Rectal smooth muscle tissue (tissue), 1 donor: ENCODE data around the gene PPP1R9A.

ENCODE experiments used
- H3K27ac ChIP-seq: one replicate; pipeline ENCODE4 v1.7.0; 2013; ENCODE audit warnings: low read depth, low read length, inconsistent platforms
- H3K27me3 ChIP-seq: one replicate; pipeline ENCODE4 v1.7.0; 2013; ENCODE audit warnings: low read length; ENCODE audit not compliant: control insufficient read depth, insufficient read depth
- H3K36me3 ChIP-seq: one replicate; pipeline ENCODE4 v1.7.0; 2013; ENCODE audit warnings: low read length; ENCODE audit not compliant: control insufficient read depth, insufficient read depth
- H3K4me1 ChIP-seq: one replicate; pipeline ENCODE4 v1.7.0; 2013; ENCODE audit warnings: low read length; ENCODE audit not compliant: control insufficient read depth, insufficient read depth
- H3K4me3 ChIP-seq: one replicate; pipeline ENCODE4 v1.7.0; 2013; ENCODE audit warnings: low read length
- H3K9ac ChIP-seq: one replicate; pipeline ENCODE4 v1.7.0; 2013; ENCODE audit warnings: low read length

Gene PPP1R9A

GRCh38 chr7:95099106-95099505, 191.7 kb downstream of the PPP1R9A start:
- H3K27ac ChIP-seq = no peak overlapping the region

GRCh38 chr7:95101422-95101821, 194.0 kb downstream of the PPP1R9A start:
- no peak overlapping the region for H3K9ac ChIP-seq
- no peaks in the 10 kb centered on the region for H3K36me3 ChIP-seq
- H3K27me3 ChIP-seq = no peaks in the 10 kb centered on the region
- H3K27ac ChIP-seq = no peak overlapping the region
- H3K4me3 ChIP-seq = no peak overlapping the region
- H3K4me1 ChIP-seq = peaks cover 22% of the 10 kb centered on the region

More at GRCh38 chr7:95099106-95099505, 191.7 kb downstream of the PPP1R9A start:
- Histone ChIP-seq H3K4me1 (peaks cover 11% of the 10 kb centered on the region), H3K4me3 (no peak overlapping the region), H3K9ac (no peak overlapping the region), H3K36me3 (no peaks in the 10 kb centered on the region), H3K27me3 (no peaks in the 10 kb centered on the region)

DNA sequence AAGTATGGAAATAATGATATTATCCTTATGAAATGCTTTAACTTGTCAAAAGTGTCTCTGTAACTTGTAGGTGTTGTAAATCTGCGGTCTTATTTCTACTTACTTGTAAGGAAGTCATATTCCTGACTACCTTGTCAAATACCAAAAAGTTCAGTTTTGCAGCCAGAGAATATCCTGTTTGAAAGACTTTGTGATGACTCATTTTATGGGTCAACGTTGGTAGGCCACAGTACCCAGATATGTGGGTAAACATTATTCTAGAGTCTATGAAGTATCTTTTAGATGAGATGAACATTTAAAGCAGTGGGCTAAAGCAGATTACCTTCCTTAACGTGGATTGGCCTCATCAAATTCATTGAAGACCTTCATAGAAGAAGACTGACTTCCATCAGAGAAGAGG, 195.3 kb downstream of the PPP1R9A start:
- peak overlapping the region; percentile 24 for H3K27ac ChIP-seq

GRCh38 chr7:95104739-95105138, 197.3 kb downstream of the PPP1R9A start:
- Histone ChIP-seq H3K36me3 (no peaks in the 10 kb centered on the region), H3K4me3 (no peak overlapping the region), H3K9ac (no peak overlapping the region), H3K4me1 (peaks cover 17% of the 10 kb centered on the region), H3K27ac (peak overlapping the region; percentile 65), H3K27me3 (no peaks in the 10 kb centered on the region)

More for the DNA sequence above, 195.3 kb downstream of the PPP1R9A start:
- H3K27me3 ChIP-seq = no peaks in the 10 kb centered on the region
- H3K36me3 ChIP-seq = no peaks in the 10 kb centered on the region
- peaks cover 22% of the 10 kb centered on the region for H3K4me1 ChIP-seq
- no peak overlapping the region for H3K4me3 ChIP-seq
- H3K9ac ChIP-seq = no peak overlapping the region

GRCh38 chr7:95105627-95106026, 198.2 kb downstream of the PPP1R9A start:
- Histone ChIP-seq H3K27ac (peak overlapping the region; percentile 44), H3K36me3 (no peaks in the 10 kb centered on the region), H3K27me3 (no peaks in the 10 kb centered on the region), H3K9ac (no peak overlapping the region), H3K4me3 (no peak overlapping the region), H3K4me1 (peaks cover 17% of the 10 kb centered on the region)

DNA sequence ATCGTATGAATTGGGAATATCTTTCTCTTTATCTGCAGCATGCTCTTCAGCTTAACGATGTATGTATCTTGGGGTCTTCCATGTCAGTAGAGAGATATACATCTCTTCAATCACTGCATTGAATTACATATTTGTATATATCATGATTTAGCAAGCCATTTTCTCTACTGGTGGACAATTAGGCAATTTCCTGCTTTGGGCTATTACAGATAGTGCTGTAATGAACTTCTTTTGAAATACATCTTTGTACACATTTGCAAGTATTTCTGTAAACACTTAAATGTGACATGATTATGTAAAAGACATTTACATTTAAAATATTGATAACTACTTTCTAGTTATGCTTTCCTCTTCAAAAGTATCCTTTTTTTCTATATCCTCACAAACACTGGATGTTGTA, 199.0 kb downstream of the PPP1R9A start:
- no peaks in the 10 kb centered on the region for H3K36me3 ChIP-seq
- no peak overlapping the region for H3K9ac ChIP-seq
- H3K27me3 ChIP-seq = no peaks in the 10 kb centered on the region
- H3K27ac ChIP-seq = peak overlapping the region; percentile 45
- H3K4me1 ChIP-seq = peaks cover 17% of the 10 kb centered on the region
- H3K4me3 ChIP-seq = no peak overlapping the region

DNA sequence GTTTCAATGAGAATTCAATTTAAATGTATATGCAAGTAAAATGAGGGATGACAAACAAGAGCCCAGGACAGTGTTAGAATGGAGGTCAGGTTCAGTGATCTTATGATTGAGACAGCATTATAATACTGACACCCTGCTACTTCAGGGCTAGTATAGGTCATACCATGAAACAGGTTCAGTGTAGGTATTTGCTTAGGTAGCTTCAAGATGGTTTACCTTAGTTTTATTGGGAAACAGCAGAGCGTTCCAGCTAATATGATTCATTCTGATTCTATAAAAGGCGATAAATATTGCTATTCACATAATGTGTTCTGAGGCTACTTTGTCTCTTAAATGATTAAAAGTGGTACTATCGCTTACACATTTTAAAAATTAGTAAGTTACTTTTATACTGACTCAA, 203.3 kb downstream of the PPP1R9A start:
- H3K27ac ChIP-seq = no peak overlapping the region
- H3K36me3 ChIP-seq = no peaks in the 10 kb centered on the region
- peaks cover 6% of the 10 kb centered on the region for H3K4me1 ChIP-seq
- no peaks in the 10 kb centered on the region for H3K27me3 ChIP-seq
- H3K9ac ChIP-seq = no peak overlapping the region
- H3K4me3 ChIP-seq = no peak overlapping the region

- Histone ChIP-seq H3K27ac (no peak overlapping the region), H3K36me3 (no peaks in the 10 kb centered on the region), H3K27me3 (no peaks in the 10 kb centered on the region), H3K9ac (no peak overlapping the region), H3K4me1 (no peaks in the 10 kb centered on the region), H3K4me3 (no peak overlapping the region)
These were observed 206.2 kb downstream of the PPP1R9A start for GRCh38 chr7:95113590-95113989.

GRCh38 chr7:95126053-95126709, 218.8 kb downstream of the PPP1R9A start:
- Histone ChIP-seq H3K27ac (no peak overlapping the region), H3K36me3 (no peaks in the 10 kb centered on the region), H3K4me1 (peaks cover 2% of the 10 kb centered on the region), H3K4me3 (no peak overlapping the region), H3K9ac (no peak overlapping the region), H3K27me3 (no peaks in the 10 kb centered on the region)

DNA sequence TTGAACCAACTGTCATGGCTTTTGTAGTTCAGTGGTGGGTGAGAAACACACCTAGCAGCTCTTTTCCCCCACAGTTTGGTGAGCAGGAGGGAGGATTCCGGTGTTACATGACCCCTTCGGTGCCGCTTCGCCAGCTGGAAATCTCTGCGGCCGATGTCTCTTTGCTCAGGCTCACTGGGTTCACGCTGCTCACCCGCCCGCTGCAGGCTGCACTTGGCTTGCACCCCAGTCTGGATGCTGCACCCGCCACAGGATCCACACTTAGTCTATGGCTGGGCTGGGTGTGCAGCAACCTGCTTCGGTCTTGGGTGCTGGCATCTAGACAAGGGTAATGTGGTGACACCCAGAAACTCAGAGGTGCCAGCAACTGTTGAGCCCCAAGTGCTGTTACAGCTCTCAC, 225.1 kb downstream of the PPP1R9A start:
- Histone ChIP-seq H3K4me1 (no peaks in the 10 kb centered on the region), H3K36me3 (no peaks in the 10 kb centered on the region), H3K4me3 (no peak overlapping the region), H3K27me3 (no peaks in the 10 kb centered on the region), H3K9ac (no peak overlapping the region), H3K27ac (no peak overlapping the region)

GRCh38 chr7:95139922-95140321, 232.5 kb downstream of the PPP1R9A start:
- Histone ChIP-seq H3K27ac (no peak overlapping the region), H3K4me1 (no peaks in the 10 kb centered on the region), H3K27me3 (no peaks in the 10 kb centered on the region), H3K36me3 (no peaks in the 10 kb centered on the region), H3K4me3 (no peak overlapping the region), H3K9ac (no peak overlapping the region)

DNA sequence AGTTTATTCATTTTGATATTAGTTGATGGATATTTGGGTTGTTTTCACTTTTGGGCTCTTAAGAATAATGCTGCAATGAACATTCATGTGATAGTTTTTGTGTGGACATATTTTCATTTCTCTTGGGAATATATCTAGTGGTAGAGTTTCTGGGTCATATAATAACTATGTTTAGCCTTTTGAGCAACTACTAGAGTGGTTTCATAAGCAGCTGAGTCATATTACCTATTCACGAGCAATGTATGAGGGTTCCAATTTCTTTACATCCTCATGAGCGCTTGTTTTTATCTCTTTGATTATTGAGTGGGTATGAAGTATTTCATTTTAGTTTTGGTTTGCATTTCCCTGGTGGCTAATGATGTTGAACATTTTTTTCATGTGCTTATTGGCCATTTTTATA, 234.4 kb downstream of the PPP1R9A start:
- H3K9ac ChIP-seq = no peak overlapping the region
- H3K4me1 ChIP-seq = no peaks in the 10 kb centered on the region
- H3K36me3 ChIP-seq = no peaks in the 10 kb centered on the region
- no peak overlapping the region for H3K27ac ChIP-seq
- H3K27me3 ChIP-seq = no peaks in the 10 kb centered on the region
- no peak overlapping the region for H3K4me3 ChIP-seq

DNA sequence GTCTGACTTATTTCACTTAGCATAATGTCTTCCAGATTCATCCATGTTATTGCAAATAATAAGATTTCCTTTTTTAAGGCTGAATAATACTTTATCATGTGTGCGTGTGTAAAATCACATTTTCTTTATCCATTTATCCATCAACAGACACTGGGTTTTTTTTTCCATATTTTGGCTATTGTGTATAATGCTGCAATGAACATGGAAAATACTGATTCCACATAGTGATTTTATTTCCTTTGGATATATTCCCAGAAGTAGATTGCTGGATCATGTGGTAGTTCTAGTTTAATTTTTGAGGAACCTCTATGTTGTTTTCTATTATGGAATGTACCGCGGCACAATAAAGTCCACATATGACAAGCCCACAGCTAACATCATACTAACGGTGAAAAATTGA, 236.9 kb downstream of the PPP1R9A start:
- Histone ChIP-seq H3K27me3 (no peaks in the 10 kb centered on the region), H3K4me1 (no peaks in the 10 kb centered on the region), H3K27ac (no peak overlapping the region), H3K4me3 (no peak overlapping the region), H3K9ac (no peak overlapping the region), H3K36me3 (no peaks in the 10 kb centered on the region)
